Measurements from ENCODE around the gene LDHAL6A. TPM values are rescaled to one million over a fixed set of nuclear protein-coding genes. Genes with fewer than 3 reads are reported as not detected.

The LDHAL6A gene
- total RNA-seq, 4 donors from 2014 or later = not detected

GRCh38 chr11:18495271-18495670, 39.6 kb downstream of the LDHAL6A start:
- H3K36me3 ChIP-seq = peaks cover 0 to 36% (median 0%) of the 10 kb centered on the region in 3 donors
- no peak for TF ChIP-seq CTCF (IDR thresholded peaks at IDR 0.05)
- no peak overlapping the region for H3K4me3 ChIP-seq
- no peaks in the 10 kb centered on the region for H3K9me3 ChIP-seq
- no peak for DNase-seq
- H3K4me1 ChIP-seq = peaks cover 0 to 5% (median 0%) of the 10 kb centered on the region in 4 donors
- no peak overlapping the region for H3K27ac ChIP-seq
- no peaks in the 10 kb centered on the region for H3K27me3 ChIP-seq

- Histone ChIP-seq H3K27ac (no peak overlapping the region), H3K9me3 (no peaks in the 10 kb centered on the region), H3K4me1 (peaks cover 0 to 3% (median 0%) of the 10 kb centered on the region in 4 donors), H3K4me3 (no peak overlapping the region), H3K36me3 (peaks cover 0 to 37% (median 0%) of the 10 kb centered on the region in 3 donors), H3K27me3 (no peaks in the 10 kb centered on the region)
- TF ChIP-seq POLR2A (IDR thresholded peaks at IDR 0.05) = no peak
- TF ChIP-seq CTCF (IDR thresholded peaks at IDR 0.05) = no peak
- peak in 1 of 3 donors; percentile 60 for DNase-seq
Measured at GRCh38 chr11:18495703-18496102, 40.0 kb downstream of the LDHAL6A start.

- Histone ChIP-seq H3K27me3 (no peaks in the 10 kb centered on the region), H3K9me3 (no peaks in the 10 kb centered on the region), H3K4me3 (no peak overlapping the region), H3K36me3 (peaks cover 0 to 56% (median 0%) of the 10 kb centered on the region in 3 donors), H3K4me1 (no peaks in the 10 kb centered on the region), H3K27ac (no peak overlapping the region)
- TF ChIP-seq CTCF (IDR thresholded peaks at IDR 0.05) (no peak), POLR2A (IDR thresholded peaks at IDR 0.05) (no peak)
- DNase-seq = no peak
Measured at GRCh38 chr11:18498039-18498438, 42.4 kb downstream of the LDHAL6A start.

- Histone ChIP-seq H3K27me3 (no peaks in the 10 kb centered on the region), H3K27ac (no peak overlapping the region), H3K9me3 (no peaks in the 10 kb centered on the region), H3K4me1 (no peaks in the 10 kb centered on the region), H3K4me3 (no peak overlapping the region), H3K36me3 (peaks cover 0 to 83% (median 0%) of the 10 kb centered on the region in 3 donors)
- TF ChIP-seq CTCF (IDR thresholded peaks at IDR 0.05) (no peak), POLR2A (IDR thresholded peaks at IDR 0.05) (no peak)
- no peak for DNase-seq
Measured at GRCh38 chr11:18501629-18502028, 46.0 kb downstream of the LDHAL6A start.

GRCh38 chr11:18502352-18502751, 46.7 kb downstream of the LDHAL6A start:
- Histone ChIP-seq H3K4me1 (no peaks in the 10 kb centered on the region), H3K27me3 (no peaks in the 10 kb centered on the region), H3K9me3 (no peaks in the 10 kb centered on the region), H3K36me3 (peaks cover 0 to 87% (median 0%) of the 10 kb centered on the region in 3 donors), H3K27ac (no peak overlapping the region), H3K4me3 (no peak overlapping the region)
- TF ChIP-seq POLR2A (IDR thresholded peaks at IDR 0.05) (no peak), CTCF (IDR thresholded peaks at IDR 0.05) (no peak)
- DNase-seq = no peak

GRCh38 chr11:18521122-18521521, 65.5 kb downstream of the LDHAL6A start:
- H3K4me1 ChIP-seq = peaks cover 0 to 14% (median 0%) of the 10 kb centered on the region in 4 donors
- H3K36me3 ChIP-seq = peaks cover 0 to 13% (median 0%) of the 10 kb centered on the region in 3 donors
- TF ChIP-seq POLR2A (IDR thresholded peaks at IDR 0.05) (no peak), CTCF (IDR thresholded peaks at IDR 0.05) (no peak)
- H3K27ac ChIP-seq = no peak overlapping the region
- no peaks in the 10 kb centered on the region for H3K9me3 ChIP-seq
- DNase-seq = no peak
- no peaks in the 10 kb centered on the region for H3K27me3 ChIP-seq
- no peak overlapping the region for H3K4me3 ChIP-seq
